ENCODE results near the gene CD226. TPM values are rescaled to one million over a fixed set of nuclear protein-coding genes. Genes with fewer than 3 reads are reported as not detected.
"Not testable (repeated sequence)": the region's sequence is repeated elsewhere in the genome, so short reads cannot be mapped to it uniquely, and the experiment has no call there.

CD226 gene
- total and polyA plus RNA-seq, 9 donors, result 0.17 to 1.5 (median 1.2) TPM

DNA sequence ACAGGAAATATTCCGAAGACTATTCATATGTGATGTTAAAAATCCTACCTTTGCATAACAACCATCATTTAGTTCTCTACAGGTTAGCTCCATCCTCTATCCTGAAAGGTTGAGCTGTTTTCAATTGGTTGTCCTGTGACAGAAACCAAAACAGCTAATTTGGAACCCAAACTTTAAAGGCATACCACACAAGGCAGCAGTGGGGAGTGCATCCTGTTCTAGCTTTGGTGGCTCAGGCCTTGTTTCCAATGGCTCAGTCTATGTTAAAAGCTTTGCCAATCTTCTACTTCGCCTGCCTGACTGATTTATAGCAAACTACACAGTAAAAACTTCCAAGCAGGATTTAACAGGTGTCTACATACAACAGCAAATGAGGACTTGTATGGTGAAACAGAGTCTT is 3.2 kb downstream of the CD226 start:
- H3K4me1 ChIP-seq (ENCODE audit: insufficient read depth), result no peaks in the 10 kb centered on the region
- no peak for TF ChIP-seq EP300 (IDR thresholded peaks at IDR 0.05)
- TF ChIP-seq, protein P1, sequence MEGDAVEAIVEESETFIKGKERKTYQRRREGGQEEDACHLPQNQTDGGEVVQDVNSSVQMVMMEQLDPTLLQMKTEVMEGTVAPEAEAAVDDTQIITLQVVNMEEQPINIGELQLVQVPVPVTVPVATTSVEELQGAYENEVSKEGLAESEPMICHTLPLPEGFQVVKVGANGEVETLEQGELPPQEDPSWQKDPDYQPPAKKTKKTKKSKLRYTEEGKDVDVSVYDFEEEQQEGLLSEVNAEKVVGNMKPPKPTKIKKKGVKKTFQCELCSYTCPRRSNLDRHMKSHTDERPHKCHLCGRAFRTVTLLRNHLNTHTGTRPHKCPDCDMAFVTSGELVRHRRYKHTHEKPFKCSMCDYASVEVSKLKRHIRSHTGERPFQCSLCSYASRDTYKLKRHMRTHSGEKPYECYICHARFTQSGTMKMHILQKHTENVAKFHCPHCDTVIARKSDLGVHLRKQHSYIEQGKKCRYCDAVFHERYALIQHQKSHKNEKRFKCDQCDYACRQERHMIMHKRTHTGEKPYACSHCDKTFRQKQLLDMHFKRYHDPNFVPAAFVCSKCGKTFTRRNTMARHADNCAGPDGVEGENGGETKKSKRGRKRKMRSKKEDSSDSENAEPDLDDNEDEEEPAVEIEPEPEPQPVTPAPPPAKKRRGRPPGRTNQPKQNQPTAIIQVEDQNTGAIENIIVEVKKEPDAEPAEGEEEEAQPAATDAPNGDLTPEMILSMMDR (IDR thresholded peaks at IDR 0.05), result no peak
- no peak for TF ChIP-seq POLR2A (IDR thresholded peaks at IDR 0.05)
- no peak overlapping the region for H3K27ac ChIP-seq
- WGBS, 3 donors, result 95 to 97% (median 95%) methylated on average over 2 of the region's 2 CpGs
- H3K9me3 ChIP-seq, result no peaks in the 10 kb centered on the region
- intact Hi-C loops (cut with DNase I), result no loop called here
- H3K4me3 ChIP-seq, result no peak overlapping the region
- no peaks in the 10 kb centered on the region for H3K27me3 ChIP-seq
- DNase-seq, result no peak
- no peaks in the 10 kb centered on the region for H3K36me3 ChIP-seq

DNA sequence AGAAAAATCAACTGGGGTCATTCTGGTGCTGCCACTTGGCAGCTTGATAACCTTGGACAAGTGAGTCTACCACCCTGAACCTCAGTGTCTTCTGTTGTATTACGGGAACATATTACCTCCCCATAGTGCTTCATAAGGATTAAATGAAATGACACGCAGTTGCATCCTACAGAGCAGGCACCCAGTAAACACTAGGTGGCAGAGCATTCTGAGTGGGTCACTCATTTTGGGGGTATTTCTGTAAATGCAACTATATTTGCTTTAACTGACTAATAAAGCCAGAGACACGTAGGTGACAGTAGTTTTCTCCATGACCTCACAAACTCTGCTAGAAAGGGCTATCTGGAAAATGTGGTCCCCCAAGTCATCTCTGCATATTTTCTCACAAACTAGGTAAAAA is 4.7 kb downstream of the CD226 start:
- DNase-seq, result no peak
- H3K27ac ChIP-seq, result no peak overlapping the region
- H3K9me3 ChIP-seq, result no peaks in the 10 kb centered on the region
- H3K36me3 ChIP-seq, result no peaks in the 10 kb centered on the region
- H3K4me1 ChIP-seq (ENCODE audit: insufficient read depth), result no peaks in the 10 kb centered on the region
- intact Hi-C loops (cut with DNase I), result no loop called here
- no peak for TF ChIP-seq EP300 (IDR thresholded peaks at IDR 0.05)
- TF ChIP-seq, protein P1 (IDR thresholded peaks at IDR 0.05), result no peak
- no peak for TF ChIP-seq POLR2A (IDR thresholded peaks at IDR 0.05)
- WGBS, 3 donors, result 94 to 98% (median 97%) methylated on average over 3 of the region's 3 CpGs
- no peak overlapping the region for H3K4me3 ChIP-seq
- no peaks in the 10 kb centered on the region for H3K27me3 ChIP-seq

DNA sequence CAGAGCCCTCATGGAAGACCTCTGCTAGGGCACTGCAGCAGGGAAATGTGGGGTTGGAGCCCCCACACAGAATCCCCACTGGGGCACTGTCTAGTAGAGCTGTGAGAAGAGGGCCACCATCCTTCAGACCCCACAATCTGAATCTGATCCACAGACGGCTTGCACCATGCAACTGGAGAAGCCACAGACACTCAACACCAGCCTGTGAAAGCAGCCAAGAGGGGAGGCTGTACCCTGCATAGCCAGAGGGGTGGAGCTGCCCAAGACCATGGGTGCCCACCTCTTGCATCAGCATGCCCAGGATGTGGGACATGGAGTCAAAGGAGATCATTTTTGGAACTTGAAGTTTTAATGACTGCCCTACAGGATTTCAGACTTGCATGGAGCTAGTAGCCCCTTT is 6.5 kb downstream of the CD226 start:
- Histone ChIP-seq H3K27ac (no peak overlapping the region), H3K9me3 (no peaks in the 10 kb centered on the region), H3K27me3 (no peaks in the 10 kb centered on the region), H3K4me3 (no peak overlapping the region), H3K4me1 (ENCODE audit: insufficient read depth) (no peaks in the 10 kb centered on the region), H3K36me3 (no peaks in the 10 kb centered on the region)
- 93 to 100% (median 95%) methylated on average over 1 of the region's 1 CpG for WGBS, 3 donors
- intact Hi-C loops (cut with DNase I), result no loop called here
- TF ChIP-seq EP300 (IDR thresholded peaks at IDR 0.05), result no peak
- no peak for TF ChIP-seq POLR2A (IDR thresholded peaks at IDR 0.05)
- TF ChIP-seq, protein P1 (IDR thresholded peaks at IDR 0.05), result no peak
- DNase-seq, result no peak

DNA sequence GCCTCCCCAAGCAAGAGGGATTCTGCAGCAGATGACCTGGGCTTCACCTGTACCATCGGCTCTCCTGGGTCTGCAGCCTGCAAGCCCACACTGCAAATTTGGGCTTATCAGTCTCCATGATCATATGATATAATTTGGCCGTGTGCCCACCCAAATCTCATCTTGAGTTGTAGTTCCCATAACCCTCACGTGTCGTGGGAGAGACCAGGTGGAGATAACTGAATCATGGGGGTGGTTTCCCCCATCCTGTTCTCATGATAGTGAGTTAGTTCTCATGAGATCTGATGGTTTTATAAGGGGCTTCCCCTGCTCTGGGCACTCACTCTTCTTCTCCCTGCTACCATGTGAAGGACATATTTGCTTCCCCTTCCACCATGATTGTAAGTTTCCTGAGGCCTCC is 7.9 kb downstream of the CD226 start:
- intact Hi-C loops (cut with DNase I); H3K27me3 ChIP-seq: not testable (repeated sequence)
- WGBS, 3 donors, result 87 to 93% (median 88%) methylated on average over 4 of the region's 4 CpGs

DNA sequence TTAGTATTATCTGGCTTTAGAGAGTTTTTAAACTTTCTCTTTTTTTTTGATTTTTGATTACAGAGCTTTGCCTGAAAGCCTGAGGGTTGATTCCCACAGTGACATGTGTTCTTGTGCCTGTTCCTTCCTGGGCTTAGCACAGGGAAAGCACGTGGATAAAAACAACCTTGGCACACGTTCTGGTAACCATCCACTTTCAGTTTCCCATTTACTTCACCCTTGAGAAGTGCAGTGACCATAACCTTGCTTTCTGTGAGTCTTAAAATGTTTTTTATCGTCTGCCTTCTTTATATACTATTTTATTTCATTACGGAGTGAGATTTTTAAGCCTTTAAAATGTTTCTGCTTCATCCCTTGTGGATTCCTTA is 11.5 kb downstream of the CD226 start:
- peak in 1 of 5 donors; percentile 16 for DNase-seq
- Histone ChIP-seq H3K4me1 (ENCODE audit: insufficient read depth) (no peaks in the 10 kb centered on the region), H3K9me3 (no peaks in the 10 kb centered on the region), H3K27me3 (no peaks in the 10 kb centered on the region), H3K4me3 (no peak overlapping the region), H3K27ac (no peak overlapping the region), H3K36me3 (no peaks in the 10 kb centered on the region)
- WGBS, 3 donors, result 13 to 26% (median 13%) methylated on average over 4 of the region's 4 CpGs
- intact Hi-C loops (cut with DNase I), result no loop called here
- TF ChIP-seq EP300 (IDR thresholded peaks at IDR 0.05), result no peak
- TF ChIP-seq POLR2A (IDR thresholded peaks at IDR 0.05), result no peak
- TF ChIP-seq, protein P1 (IDR thresholded peaks at IDR 0.05), result no peak

More for the DNA sequence above, 7.9 kb downstream of the CD226 start:
- not testable (repeated sequence) for DNase-seq; H3K36me3 ChIP-seq; H3K27ac ChIP-seq; H3K4me3 ChIP-seq; H3K9me3 ChIP-seq; H3K4me1 ChIP-seq (ENCODE audit: insufficient read depth)
